Measurements from ENCODE around the gene ZC3H12C.

Gene ZC3H12C

DNA sequence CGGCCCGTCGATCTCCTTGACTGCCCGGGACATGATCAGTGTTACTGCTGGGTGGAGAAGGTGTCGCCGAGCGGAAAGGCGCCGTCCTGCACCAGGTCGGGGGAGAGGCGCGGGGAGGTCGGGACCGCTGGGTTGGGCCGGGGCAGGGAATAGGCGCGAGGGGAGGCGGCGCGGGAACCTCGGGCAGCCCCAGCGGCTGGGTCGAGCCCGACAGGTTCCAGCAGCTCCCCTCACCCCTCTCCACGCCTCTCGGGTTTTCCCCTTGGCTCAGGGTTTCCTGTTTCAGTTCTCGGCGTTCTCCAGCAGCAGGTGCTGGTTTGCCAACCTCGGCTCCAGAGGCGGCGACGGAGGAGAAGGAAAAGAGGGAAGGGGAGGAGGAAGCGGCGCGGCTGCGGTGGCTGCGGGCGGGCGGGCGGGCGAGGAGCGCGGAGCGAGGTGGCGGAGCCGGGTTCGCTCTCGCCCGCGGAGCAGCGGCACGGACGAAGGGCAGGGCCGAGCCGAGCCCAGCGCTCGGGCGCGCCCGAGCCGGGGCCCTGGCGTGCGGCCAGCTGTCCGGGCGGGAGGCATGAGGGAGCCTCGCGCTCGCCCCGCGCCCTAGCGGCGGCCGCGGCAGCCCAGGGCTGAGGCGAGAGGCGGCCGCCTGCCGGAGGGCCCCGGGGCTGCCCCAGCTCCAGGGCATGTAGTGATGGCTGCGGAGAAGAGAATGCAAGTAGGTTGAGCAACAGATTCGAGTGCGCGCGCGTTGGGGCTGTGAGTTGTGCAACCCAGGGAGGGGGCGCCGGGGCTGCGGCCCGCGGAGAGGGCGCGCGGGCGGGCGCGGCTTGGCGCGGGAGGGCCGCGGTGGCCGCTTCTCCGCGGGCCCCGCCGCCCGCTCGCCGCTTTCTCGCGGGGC, at the start of gene ZC3H12C:
ZC3H12C (plus strand) TSS at position 878 of the 892 bp plus-strand sequence. CDS start 20 bp downstream, outside the sequence.
- TF ChIP-seq, protein P1, sequence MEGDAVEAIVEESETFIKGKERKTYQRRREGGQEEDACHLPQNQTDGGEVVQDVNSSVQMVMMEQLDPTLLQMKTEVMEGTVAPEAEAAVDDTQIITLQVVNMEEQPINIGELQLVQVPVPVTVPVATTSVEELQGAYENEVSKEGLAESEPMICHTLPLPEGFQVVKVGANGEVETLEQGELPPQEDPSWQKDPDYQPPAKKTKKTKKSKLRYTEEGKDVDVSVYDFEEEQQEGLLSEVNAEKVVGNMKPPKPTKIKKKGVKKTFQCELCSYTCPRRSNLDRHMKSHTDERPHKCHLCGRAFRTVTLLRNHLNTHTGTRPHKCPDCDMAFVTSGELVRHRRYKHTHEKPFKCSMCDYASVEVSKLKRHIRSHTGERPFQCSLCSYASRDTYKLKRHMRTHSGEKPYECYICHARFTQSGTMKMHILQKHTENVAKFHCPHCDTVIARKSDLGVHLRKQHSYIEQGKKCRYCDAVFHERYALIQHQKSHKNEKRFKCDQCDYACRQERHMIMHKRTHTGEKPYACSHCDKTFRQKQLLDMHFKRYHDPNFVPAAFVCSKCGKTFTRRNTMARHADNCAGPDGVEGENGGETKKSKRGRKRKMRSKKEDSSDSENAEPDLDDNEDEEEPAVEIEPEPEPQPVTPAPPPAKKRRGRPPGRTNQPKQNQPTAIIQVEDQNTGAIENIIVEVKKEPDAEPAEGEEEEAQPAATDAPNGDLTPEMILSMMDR (IDR thresholded peaks at IDR 0.05; ENCODE audit: extremely low read depth, missing control alignments) = peak; percentile 71
- peak; percentile 88 for DNase-seq (ENCODE audit: low spot score)

DNA sequence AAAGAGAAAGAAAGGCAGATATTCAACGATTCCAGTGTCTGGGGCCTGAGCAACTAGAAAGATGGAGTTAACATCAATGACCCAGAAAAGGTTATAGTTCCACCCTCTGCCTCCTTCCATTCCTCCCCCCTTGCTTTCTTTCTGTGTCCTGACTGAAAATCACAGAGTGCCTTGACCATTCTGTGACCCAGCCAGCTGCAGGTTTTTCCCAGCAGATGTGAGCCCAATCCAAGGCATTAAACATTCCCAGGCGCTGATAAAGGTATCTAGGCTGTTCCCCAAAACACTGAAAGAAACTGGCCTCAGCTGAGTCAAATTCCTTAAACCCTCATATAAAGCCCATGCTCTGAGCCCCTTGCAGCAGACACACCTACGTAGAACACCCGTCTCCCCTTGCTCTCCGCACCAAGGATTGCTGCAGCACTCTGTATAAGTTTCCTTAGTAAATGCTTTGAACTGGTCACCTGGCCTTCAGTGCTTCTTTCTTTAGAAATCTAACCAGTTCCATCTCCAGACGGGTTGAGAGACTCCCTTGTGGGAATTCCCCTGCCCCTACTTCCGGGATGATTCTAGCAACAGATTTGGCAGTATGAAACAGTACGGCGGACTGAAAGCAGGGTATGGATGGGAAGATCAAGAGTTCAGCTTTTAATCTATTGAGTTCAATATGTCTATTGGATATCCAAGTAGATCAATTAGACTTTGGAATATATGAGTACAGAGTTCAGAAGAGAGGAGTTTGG, 48.8 kb upstream of the ZC3H12C start:
- TF ChIP-seq, protein P1 (IDR thresholded peaks at IDR 0.05; ENCODE audit: extremely low read depth, missing control alignments) = no peak
- no peak for DNase-seq (ENCODE audit: low spot score)

DNA sequence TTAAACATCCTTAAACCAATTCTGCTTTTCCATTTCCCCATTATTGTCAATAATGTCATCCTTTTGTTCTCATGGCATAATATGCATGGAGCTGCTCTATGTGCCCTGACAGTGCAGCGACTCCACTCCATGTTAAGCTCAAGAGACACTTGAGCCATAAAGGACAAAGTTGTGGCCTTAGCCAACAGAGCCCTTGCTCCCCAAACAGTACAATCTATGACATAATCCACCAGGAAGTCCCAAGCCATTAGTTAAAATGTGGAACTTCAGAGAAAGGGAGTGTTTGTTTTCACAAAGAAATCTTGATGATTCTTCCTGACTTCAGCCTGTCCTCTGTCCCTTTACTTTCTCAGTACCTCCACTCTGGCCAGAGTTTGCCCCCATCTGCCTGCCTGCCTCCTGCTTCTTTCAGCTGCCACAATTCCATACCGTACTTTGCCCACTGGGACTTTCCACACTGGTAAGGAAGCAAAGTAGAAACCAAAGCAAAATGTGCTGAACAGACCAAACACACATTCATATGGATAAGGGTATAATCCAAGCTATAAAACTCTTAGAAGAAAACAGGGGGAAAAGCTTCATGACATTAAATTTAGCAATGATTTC, 46.3 kb upstream of the ZC3H12C start:
- no peak for DNase-seq (ENCODE audit: low spot score)

DNA sequence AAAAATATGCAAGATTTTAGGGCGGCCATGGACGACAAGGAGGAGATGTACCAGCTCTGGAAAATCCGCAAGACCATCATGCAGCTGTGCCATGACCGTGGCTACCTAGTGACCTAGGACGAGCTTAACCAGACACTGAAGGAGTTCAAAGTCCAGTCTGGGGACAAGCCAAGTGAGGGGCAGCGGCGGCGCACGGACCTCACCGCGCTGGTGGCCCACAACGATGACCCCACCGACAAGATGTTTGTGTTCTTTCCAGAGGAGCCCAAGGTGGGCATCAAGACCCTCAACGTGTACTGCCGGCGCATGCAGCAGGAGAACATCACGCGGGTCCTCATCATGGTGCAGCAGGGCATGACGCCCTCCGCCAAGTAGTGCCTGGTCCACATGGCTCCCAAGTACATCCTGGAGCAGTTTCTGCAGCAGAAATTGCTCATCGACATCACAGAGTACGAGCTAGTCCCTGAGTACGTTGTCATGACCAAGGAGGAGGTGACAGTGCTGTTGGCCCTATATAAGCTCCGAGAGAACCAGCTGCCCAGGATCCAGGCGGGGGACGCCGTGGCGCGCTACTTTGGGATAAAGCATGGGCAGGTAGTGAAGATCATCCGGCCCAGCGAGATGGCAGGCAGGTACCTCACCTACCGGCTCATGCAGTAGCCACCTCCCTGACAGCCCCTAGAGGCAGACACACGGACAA, 43.5 kb upstream of the ZC3H12C start:
- TF ChIP-seq, protein P1 (IDR thresholded peaks at IDR 0.05; ENCODE audit: extremely low read depth, missing control alignments) = no peak
- DNase-seq (ENCODE audit: low spot score) = no peak

More for the DNA sequence above, 46.3 kb upstream of the ZC3H12C start:
- TF ChIP-seq, protein P1 (IDR thresholded peaks at IDR 0.05; ENCODE audit: extremely low read depth, missing control alignments) = no peak

DNA sequence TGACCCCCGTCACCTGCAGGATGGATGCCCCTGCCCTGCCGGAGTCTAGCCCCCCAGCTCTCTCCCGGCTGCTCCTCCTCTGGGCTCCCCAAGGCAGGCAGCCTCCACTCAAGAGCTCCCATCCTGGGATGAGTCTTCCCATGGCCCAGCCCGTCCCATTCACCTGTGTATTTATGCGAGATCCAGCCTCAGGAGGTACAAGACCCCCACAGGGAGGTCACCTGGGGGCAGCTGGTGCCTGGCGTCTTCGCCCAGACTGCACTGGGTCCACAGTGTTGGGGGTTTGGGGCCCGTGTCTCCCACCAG, 43.0 kb upstream of the ZC3H12C start:
- TF ChIP-seq, protein P1 (IDR thresholded peaks at IDR 0.05; ENCODE audit: extremely low read depth, missing control alignments) = no peak

DNA sequence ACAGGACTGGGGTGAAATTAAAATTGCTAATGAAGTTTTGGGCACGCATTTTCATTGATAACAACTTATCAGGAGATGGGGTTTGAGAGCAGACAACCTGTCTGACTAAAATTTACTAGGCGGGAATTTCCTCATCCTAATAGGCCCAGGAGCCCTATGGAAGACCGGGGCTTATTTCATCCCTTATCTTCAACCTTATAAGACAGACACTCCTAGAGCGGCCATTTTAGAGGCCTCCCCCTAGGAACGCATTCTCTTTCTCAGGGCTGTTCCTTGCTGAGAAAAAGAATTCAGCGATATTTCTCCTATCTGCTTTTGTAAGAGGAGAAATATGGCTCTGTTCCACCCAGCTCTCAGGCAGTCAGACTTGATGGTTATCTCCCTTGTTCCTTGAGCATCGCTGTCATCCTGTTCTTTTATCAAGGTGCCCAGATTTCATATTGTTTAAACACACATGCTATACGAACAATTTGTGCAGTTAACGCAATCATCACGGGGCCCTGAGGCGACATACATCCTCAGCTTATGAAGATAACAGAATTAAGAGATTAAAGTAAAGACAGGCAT, 39.3 kb upstream of the ZC3H12C start:
- DNase-seq (ENCODE audit: low spot score) = no peak
- TF ChIP-seq, protein P1 (IDR thresholded peaks at IDR 0.05; ENCODE audit: extremely low read depth, missing control alignments) = no peak

More for the DNA sequence above, 43.0 kb upstream of the ZC3H12C start:
- DNase-seq (ENCODE audit: low spot score) = no peak
